GM19372 (cell line): ENCODE measurements around the gene PCIF1.
"Not testable (repeated sequence)": the region's sequence is repeated elsewhere in the genome, so short reads cannot be mapped to it uniquely, and the experiment has no call there.

ENCODE experiments used
- ATAC-seq: cut with Tn5 transposase; IDR thresholded peaks from one replicate; pipeline ENCODE4 v1.9.1; 2021; ENCODE audit warnings: mild to moderate bottlenecking, low read depth, moderate library complexity; ENCODE audit not compliant: unreplicated experiment

Gene PCIF1

DNA sequence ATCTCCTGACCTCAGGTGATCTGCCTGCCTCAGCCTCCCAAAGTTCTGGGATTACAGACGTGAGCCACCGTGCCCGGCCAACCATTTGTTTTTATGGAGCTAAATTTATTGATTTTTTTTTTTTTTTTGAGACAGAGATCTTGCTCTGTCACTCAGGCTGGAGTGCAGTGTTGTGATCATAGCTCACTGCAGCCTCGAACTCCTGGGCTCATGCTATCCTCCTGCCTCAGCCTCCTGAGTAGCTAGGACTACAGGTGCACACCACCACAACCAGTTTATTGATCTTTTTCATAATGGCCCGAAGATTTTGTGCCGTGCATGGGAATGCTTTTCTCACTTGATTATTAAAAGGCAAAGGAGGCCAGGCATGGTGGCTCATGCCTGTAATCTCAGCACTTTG is 54.3 kb downstream of the PCIF1 start:
- not testable (repeated sequence) for ATAC-seq

DNA sequence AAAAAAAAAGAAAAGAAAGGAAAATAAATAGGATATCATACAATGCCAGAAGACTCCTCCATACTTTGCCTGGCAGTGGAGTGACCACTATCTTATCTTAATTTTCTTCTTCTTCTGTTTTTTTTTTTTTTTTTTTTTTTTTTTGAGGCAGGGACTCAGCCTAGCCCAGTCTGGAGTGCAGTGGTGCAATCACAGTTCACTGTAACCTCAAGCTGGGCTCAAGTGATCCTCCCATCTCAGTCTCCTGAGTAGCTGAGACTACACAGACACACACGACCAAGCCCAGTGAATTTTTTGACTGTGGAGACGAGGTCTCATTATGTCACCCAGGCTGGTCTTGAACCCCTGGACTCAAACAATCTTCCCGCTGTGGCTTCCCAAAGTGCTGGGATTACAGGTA is 57.1 kb downstream of the PCIF1 start:
- ATAC-seq, result no peak

DNA sequence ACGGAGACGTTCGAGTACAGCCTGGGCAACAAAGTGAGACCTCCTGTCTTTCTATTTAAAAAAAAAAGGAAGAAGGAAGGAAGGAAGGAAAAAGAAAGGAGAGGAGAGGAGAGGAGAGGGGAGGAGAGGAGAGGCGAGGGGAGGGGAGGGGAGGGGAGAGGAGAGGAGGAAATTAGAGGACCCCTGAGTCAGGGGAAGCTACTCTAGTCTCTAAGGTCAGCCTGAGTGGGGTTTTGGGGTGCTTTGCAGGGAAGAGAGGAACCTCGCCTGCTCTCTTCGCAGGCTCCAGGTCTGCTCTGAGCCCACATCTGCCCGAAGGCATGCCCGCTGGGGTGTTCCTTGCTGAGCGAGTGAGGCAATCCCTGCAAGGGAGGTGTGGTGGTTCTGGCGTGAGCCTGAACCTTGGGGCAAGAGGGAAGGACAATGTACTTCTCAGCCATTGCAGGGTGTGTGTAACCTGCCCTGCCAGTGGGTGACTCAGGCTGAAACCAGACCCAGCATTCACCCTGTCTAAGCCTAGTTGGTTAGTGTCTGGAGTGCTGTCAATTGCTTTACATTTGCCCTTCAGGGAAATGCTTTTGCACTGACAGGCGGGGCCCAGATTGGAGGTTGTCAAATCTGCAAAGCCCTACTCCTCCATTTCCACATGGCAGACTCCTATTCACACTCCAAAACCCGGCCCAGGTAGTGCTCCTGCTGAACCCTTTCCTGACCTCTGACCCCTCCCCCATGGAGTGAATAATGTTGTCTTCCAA is 58.9 kb downstream of the PCIF1 start:
- no peak for ATAC-seq

DNA sequence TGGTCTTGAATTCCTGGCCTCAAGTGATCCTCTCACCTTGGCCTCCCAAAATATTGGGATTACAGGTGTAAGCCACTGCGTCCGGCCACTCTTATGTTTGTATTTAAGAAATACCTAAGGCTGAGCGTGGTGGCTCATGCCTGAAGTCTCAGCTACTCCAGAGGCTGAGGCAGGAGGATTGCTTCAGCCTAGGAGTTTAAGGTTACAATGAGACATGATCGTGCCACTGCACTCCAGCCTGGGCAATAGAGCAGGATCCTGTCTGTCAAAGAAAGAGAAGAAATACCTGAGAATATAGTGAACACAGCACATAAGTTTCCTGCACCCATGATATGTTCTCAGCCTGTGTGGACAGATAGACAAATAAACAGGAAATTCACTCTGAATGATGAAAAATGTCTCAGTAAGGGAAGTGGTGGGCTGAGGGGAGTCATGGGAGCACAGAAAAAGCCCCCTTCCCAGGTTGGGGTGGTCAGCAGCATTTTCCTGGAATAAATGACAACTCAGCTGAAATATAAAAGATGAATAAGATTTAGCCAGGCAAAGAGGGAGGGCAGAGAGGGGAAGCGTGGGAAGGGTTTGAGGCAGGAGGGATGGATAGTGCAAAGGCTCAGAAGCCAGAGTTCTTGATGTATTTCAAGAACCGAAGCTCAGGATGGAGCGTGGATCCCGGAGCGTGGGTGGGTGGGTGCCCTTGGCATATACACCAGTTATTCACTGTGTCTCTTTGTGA is 60.4 kb downstream of the PCIF1 start:
- no peak for ATAC-seq

DNA sequence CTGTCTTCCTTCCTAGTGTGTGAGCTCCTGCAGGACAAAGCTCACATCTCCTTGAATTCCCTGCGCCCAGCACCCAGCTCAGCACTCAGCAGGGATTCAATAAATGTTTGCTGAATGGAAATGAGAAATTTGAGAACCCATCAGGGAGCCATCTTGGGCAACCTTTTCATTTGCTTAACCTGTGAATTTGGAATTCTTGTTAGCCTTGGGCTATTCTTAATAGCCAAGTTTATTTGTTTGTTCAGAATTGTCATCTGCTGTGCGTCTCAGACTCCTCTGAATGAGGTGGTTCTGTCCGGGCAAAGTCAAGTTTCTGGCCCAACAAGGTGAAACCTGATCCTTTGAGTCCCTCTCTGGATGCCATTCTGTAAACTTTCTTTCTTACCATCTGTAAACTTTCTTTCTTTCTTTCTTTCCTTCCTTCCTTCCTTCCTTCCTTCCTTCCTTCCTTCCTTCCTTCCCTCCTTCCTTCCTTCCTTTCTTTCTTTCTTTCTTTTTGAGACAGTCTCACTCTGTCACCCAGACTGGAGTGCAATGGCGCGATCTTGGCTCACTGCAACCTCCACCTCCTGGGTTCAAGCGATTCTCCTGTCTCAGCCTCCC is 61.1 kb downstream of the PCIF1 start:
- ATAC-seq, result not testable (repeated sequence)

DNA sequence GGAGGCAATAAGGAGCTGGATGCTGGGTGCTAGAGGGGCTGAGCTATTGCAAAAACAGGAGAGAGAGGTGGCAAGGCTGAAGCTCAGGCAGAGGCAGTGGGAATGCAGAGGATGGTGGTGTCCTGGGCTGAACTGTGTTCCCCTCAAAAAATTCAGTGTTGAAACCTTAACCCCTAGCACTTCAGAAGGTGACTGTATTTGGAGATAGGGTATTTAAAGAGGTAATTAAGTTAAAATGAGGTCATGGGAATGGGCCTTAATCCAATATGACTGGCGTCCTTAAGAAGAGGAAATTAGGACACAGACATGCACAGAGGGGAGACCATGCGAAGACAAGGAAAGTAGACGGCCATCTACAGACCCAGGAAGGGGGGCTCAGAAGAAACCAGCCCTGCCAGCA is 62.7 kb downstream of the PCIF1 start:
- no peak for ATAC-seq
